ENCODE results near the gene SMNDC1.

- TF ChIP-seq CTCF (IDR thresholded peaks at IDR 0.05) (peak; percentile 41 to 76 (median 58)), POLR2A (IDR thresholded peaks at IDR 0.05) (no peak)
Observed at GRCh38 chr10:110305767-110306451, 1.2 kb upstream of the SMNDC1 start.

All from heart left ventricle (tissue), 13 donors.